ENCODE data around the gene SPSB3.

The SPSB3 gene

DNA sequence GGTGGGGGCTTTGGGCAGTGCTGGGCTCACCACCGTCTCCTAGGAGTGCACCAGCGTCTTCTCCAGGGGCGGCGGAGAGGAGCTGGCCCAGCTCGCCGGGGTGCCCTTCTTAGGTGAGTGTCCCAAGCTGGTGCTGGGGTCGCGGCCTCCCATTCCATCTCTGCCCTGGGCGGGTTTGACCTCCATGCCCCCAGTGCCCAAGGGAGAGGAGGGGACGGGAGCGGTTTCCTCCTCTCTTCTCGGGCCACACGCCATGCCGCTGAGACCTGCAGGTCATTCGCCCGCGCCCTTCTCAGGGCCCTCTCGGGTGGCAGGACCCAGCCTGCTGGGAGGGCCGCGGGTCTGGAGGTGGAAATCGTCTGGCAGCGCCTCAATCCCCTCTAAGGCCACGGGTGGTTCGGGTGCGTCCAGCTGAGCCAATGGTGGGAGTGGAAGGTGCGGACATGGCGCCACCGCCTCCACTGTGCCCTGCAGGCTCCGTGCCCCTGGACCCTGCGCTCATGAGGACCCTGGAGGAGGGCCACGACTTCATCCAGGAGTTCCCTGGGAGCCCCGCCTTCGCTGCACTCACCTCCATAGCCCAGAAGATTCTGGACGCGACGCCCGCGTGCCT, 5.8 kb upstream of the SPSB3 start:
- no peak for DNase-seq

DNA sequence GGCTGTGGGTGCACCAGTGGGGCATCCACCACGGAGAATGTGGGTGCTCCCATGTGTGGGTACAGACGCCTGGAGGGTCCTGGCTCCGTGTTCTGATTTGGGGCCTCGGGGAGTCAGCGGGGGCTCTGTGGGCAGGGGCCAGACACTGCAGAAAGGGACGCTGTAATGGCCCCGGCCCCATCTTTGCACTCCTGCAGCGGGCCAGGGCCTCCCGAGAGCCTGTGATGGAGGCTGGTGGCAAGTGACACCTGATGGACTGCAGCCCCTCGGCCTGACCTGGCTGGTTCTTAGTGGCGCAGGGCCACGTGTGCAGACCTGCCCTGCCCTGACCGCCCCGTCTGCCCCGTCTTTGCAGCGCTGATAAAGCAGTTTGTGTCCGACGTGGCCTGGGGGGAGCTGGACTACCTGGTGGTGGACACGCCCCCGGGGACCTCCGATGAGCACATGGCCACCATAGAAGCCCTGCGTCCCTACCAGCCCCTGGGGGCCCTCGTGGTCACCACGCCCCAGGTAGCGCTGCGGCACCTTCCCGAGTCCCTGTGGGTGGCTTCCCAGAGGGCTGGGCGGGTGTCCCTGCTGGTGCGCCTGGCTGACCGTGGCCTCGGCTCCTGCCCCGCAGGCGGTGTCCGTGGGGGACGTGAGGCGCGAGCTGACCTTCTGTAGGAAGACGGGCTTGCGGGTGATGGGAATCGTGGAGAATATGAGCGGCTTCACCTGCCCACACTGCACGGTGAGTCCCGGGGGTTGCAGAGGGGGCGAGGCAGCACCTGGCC, 5.1 kb upstream of the SPSB3 start:
- no peak for DNase-seq

DNA sequence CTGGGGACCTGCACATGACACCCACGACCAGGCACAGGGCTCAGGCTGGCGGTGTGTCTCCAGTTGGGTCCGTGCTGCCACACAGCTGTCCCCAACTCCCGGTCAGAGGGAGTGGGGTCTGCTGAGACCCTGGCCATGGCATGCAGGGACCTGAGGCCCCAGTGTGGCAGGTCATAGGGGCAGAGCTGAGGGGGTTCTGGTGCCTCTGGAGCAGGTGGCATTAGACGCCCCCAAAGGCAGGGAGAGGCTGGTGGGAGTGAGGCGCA, 4.6 kb upstream of the SPSB3 start:
- no peak for DNase-seq

DNA sequence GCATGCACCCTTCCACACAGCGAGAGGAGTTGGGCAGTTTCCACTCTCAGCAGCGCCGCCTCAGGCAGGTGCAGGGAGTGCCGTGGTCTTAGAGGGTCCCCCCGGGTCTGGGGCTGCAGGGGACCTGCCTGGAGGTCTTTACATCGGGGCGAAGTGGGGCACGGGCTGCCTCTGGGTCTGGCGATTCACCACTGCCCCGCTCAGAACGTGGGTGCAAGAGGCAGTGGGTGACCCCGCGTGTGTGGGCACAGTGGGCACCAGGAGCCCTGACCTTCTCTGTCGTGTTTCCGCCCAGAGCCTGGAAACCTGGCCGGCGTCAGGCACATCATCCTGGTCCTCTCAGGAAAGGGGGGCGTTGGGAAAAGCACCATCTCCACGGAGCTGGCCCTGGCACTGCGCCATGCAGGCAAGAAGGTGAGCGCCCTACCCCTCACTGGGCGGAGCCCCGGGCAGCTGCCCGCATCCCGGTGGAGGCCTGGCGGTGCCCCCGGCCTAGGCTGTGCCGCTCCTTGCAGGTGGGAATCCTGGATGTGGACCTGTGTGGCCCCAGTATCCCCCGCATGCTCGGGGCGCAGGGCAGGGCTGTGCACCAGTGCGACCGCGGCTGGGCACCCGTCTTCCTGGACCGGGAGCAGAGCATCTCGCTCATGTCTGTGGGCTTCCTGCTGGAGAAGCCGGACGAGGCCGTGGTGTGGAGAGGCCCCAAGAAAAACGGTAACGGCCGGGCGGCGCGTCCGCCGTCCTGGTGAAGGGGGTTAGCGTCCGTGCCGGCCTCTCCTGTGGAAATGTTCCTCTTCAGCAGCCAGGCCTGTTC, 4.1 kb upstream of the SPSB3 start:
- DNase-seq: no peak

DNA sequence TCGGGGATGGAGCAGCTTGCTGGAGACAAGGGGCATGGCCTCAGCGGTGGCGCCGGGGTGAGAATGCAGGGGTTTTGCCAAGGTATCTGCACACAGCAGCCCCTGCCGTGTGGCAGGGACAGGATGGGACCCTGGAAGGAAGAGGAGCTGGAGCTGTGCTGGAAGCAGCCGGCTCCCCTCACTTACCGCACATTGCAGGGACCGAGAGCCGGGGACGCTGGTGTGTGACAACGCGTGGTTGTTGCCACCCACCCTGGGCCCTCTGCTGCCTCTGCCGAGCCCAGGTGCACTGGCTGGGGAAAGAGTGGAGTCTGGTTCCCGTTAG, 3.4 kb upstream of the SPSB3 start:
- DNase-seq: no peak

DNA sequence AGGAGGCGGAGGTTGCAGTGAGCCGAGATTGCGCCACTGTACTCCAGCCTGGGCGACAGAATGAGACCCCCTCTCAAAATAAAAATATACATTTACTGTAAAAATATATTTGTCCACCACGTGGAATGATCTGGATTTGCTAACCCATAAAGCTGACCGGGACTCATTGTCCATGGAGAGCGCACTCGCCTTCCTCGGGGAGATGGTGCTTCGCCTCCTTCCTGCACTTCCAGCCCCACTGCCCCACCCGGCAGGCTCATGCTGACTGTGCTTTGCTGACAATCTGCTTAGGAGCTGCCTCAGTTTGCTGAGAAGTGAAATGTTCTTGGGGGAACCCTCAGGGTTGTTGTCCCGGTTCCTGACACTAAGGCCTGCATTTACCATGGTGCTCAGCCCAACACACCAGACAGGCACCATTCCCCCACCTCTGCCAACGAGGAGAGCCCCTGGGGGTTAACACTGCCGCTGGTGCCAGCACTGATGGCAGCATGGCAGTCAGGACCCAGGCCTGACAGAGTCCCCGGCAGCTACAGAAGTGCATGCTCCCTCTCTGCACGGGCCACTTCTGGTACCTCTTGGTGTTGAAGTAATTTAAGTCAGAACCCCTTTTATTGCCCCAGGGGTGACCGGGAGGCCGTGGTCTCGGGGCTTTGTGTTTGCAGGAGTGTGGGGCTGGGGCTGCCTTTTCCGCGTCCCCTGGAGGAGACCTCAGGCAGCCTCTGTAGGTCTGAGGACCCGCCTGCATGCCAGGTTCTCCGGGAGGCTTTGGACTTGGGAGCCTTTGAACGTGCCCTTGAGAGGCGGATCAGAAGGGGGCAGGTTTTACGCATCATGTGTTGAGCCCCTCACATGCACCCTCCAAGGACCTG, 2.8 kb upstream of the SPSB3 start:
- DNase-seq: no peak

DNA sequence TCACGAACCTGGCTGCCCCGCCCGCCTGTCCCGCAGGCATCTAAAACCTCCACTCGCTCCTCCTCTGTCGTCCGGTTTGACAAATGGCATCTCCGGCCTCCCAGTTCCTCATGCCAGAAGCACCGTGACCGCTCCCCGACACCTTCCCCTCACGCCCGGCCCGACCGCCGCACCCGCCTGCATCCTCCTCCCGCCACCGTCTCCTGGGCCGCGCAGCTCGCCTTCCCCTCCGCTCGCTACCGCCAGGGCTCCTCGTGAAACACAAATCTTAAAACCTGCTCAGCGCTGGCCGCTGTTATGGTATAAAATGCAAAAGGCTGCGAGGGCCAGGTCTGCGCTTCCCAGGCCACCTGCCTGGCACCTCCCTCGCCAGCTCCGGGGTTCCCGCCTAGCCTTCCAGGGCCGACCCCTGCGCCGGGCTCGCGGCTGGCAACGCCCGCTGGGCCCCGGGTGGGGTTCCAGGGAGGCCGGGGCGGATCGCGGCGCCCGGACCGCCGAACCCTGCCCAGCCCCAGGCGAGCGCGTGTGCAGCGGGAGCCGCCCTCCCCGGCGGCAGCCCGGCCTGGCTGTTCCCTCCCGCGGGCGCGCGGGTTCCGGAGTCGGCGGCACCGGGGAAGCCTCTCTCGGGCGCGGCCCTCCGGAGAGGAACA, 488 bp downstream of the SPSB3 start:
- no peak for DNase-seq

DNA sequence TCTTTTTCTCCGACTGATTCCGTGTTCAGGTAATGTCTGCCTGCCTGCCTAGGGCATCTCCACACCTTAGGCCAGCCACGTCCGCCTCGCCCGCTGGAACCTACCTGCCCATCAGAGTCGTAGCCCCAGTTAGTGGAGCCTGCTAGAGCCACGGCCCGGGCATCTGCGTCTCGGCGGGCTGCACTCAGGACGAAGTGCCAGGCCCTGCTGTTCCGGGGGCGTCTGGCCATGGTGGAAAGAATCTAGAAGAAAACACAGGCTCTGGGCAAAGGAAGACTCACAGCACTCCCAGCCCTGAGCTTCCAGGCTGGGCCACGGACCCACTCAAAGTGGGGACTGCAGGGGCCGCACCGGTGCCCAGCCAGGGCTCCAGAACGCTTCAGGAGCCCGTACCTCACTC, 1.1 kb downstream of the SPSB3 start:
- DNase-seq: no peak

DNA sequence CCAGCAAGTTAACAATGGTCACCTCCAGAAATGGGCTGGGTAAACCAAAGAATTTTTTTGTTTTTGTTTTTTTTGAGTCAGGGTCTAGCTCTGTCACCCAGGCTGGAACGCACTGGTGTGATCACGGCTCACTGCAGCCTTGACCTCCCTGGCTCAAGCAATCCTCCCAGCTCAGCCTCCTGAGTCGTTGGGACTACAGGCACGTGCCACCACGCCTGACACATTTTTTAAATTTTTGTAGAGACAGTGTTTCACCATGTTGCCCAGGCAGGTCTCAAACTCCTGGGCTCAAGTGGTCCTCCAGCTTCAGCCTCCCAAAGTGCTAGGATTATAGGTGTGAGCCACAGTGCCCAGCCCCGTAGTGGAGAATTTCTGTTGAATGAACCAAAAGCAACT, 1.7 kb downstream of the SPSB3 start:
- no peak for DNase-seq

DNA sequence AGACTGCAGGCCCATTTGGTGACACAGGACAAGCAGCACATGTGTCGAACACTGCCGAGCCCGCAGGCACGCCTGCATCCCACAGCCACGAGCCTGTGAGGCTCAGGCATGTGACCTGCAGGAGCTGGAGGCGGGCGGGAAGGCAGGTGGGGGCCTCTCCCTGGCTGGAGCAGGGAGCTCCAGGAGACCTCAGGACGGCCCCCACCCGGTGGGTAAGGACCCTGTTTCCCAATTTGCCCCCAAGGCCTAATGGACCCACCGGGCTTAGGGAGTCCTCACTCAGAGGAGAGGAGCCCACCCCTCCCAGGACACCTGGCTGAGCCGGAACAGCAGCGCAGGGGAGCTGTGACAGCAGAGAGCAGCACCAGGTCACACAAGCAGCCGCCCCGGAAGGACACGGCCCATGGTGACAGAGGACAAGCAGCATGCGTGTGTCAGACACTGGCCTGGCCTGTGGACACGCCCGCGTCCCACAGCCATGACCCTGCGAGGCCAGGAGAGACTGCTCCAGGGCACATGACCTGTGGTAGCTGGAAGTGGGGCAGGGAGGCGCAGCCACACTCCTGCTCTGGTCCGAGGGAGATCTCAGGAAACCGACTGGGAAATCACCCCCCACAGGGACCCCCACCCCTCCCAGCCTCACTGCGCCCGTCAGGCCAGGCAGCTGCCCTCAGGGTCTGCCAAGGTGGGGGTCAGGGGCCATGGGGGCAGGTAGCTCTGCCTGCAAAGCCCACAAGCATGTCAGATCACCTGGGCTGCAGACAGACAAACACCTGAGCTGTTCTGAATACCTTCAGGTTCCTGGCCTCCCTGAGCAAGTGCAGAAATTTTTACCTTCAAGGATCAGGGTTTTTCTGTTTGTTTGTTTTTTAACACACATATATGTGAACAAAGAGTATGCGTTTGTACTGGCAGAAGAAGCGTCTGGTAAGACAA, 2.4 kb downstream of the SPSB3 start:
- no peak for DNase-seq

DNA sequence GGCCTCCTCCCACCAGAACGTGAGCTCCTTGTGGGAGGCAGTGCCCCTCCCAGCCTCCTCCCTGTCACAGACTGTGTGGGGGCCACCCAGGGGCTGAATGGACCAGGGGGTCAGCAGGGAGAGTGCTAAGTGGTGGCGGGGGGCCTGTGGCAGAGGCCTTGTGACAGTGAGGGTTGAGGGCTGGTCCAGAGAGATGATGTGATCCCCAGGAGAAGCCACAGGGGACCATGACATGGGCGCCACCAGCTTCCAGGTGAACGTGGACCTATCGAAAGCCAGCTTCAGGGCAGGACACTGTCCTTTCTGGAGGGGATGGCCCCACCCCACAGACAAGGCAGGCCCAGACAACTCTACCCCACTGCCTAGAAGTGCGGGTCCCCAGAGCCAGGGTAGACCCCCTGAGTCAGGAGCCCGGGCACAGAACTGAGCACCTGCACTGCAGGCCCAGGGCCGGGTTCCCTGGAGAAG, 3.1 kb downstream of the SPSB3 start:
- DNase-seq: no peak

DNA sequence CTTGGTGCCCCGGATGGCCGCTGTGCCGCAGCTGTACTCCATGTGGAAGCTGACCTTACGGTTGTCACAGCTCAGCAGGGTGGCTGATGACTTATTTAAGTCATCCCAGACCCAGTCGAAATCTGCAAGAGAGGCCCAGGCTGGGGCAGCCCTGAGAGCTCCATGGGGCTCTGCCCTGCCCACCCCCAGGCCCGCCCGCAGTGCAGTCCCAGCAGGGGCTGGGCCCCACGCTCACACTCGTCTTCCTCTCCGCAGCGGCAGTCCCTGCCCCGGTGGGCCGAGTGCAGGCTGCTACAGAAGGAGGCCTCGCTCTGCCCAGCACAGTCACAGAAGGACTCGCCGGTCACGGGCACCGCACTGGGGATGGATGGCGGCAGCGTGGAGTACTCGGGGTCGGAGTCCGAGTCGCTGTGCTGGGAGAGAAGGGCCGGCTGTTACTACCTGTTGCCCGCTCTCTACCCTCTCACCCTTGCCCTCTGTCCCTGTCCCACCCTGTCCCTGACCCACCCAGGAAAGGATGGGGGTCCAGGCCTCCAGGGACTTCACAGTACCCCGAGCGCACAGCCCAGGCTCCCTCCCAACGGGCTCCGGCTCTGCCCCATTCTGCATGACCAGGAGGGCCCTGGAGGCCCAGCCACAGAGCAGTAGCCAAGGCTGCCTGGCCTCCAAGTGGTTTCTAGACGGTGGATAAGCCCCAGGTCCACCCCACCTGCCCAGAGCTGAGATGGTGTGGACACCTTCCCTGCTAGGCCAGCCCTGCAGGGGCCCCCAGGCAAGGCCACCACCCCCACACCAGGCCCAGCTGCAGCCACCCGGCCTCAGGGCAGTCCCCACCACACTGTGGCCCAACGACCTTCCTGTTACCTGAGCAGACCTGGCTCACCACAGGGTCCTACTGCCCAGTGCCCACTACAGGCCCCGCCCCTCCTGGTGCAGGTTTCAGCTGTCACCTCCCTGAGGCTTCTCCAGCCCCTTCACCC, 3.9 kb downstream of the SPSB3 start:
- no peak for DNase-seq

DNA sequence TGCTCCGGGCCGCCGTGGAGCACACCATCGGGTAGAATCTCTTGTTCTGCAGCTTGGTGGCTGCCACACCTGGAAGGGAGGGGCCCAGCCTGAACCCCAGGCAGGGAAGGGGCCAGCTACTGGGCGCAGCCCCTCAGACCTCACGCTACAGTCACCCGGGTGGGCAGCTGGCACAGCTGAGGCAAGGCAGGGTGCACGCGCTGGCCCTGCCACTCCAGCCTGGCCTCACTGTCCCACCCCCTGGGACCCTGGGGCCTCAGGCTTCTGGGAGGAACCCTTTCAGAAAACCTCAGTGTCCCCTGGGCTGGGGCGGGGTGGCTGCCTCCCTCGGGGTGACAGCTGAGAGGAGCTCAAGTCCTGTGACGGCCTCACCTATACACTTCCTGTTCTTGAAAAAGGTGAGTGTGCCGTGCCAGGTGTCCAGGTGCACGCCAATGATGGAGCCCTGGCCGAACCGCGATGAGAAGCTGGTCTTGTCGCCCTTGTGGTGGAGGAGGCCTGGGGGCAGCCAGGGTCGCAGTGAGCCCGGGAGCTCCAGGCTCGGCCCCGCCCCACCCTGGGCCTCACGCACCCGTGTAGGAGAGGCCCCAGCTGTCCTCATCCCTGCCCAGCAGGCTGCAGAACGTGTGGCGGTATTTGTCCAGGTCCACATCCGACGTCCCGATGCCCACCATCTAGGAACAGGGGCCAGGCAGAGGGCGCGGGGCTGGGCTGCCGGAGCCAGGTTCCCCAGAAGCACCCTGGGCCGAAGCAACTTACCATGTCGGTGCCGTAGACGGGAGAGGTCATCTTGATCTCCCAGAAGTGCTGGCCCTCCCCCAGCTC, 4.8 kb downstream of the SPSB3 start:
- no peak for DNase-seq

DNA sequence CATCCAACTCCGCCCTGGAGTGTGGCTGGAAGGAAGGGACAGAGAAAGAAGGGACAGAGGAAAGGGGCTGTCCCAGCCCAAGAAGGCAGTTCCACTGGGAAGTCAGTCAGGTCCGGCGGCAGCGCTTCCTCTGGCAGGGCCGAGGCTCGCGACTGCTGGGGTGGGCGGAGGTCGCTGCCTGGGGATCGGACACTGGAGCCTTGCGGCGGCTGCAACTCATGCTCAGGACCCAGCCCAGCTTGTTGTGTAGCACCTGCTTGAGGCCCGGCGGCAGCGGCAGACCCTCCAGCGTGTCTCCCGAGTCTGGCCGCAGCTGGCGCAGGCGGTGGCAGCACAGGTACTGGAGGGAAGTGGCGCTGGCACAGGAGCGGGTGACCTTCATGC, 5.4 kb downstream of the SPSB3 start:
- DNase-seq: no peak

DNA sequence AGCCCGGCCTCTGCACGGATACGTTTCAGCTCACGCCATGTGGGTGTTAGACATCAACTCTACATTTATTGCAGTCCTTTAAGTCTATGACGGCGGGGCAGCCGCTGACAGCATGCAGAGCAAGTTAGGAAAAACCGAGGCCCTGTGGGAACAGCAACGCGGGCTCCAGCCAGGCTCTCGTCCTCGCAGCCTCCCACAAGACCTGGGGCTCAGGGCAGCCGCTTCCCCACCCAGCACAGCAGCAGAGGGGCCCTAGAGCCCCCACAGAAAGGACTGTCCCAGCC, 5.8 kb downstream of the SPSB3 start:
- no peak for DNase-seq

DNA sequence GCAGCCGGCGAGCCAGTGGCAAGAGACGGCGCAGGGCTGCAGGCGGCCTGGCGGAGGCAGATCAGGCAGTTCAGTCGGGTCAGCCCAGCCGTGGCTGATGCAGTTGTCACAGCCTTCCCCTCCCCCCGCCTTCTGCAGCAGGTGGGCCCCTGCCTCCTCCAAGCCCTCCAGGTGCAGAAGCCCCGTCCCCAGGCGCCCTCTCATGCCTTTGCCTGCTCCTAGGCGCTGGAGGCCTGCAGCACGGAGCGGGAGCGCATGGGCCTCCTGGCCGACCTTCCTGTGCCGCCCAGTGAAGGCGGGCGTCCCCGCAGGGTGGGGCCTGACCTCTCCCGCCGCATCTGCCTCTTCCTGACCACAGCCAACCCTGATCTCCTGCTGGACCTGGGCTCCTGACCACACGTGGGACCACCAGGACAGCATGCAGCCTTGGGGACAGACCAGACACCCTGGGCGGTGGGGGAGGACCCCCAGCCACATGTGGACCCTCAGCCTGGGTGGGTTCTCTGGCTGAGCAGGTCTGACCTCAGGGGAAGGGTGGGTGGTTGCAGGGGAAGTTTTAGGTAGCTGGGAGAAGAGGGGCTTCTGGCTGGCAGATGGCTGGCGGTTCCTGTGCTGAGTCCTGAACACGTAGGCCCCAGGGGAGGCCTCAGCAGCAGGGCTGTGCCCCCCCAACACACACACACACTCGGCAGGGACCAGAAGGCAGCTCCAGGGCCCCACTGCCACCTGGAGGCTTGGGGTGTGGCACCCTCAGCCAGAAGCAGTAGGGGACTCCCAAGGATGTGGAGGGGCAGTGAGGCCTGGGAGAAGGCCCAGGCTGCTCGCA, 6.3 kb downstream of the SPSB3 start:
- DNase-seq: no peak

DNA sequence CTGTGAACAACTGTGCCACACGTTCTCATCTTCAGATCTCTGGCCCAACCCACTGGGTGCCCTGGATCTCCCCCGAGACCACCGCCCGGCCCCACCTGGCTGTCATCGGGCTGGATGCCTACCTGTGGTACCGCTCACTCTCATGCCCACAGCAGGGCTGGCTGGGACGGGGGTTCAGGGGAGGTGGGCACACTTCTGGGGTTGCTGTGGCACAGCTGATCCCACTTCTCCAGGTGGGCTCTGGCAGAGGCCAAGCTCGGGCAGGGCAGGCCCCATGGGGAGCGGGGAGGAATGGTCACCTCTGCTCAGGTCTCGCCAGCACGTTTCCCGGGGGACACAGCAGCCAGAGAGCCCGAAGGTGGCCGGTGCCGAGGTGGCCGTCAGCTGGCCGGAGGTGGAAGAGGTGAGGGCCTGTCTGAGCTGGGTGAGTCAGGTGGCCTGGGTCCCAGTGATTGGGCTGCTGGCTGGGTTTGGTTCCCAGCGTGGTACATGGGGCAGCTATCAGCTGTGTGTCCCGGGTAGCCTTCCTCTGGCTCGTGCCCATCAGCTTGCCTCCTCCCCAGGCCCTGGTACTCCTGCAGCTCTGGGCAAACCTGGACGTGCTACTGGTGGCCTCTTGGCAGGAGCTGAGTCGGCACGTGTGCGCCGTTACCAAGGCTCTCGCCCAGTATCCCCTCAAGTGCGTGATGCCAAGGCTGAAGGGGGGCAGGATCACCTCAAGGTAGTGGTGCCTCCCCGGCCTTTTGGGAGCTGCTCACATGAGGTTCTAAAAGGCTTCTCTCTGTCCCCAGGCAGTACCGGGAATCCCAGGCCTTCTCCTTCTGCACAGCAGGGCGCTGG, 7.1 kb downstream of the SPSB3 start:
- no peak for DNase-seq

DNA sequence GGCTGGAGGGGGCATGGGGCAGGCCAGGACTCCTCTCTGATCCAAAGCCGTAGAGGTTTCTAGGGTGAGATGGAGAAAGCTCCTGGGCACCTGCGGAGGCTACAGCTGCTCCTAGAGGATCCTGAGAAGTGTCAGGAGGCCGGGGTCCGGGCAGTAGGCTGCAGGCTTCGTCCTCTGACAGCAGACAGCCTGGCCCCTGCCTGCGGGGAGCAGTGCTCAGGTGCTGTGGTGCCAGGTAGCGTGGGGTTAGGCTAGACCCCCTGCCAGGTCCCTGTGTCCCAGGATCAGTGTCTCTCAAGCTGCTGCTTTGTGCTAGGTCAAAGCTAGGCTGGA, 8.0 kb downstream of the SPSB3 start:
- DNase-seq: no peak

Data from NCI-H2107 (cell line).